ENCODE measurements around the gene CDH22. TPM values are rescaled to one million over a fixed set of nuclear protein-coding genes. Genes with fewer than 3 reads are reported as not detected.

CDH22 gene
- polyA plus RNA-seq (2013, experiment 1 of 2) = 0.20 TPM
- 0.19 TPM for polyA plus RNA-seq (2013, experiment 2 of 2)

- WGBS, 2 donors (ENCODE audit: extremely low coverage in 2 of 2, insufficient read length in 2 of 2, insufficient replicate concordance in 1 of 2) = no CpG with 5 or more reads among the region's 74 CpGs
- no peaks in the 10 kb centered on the region for H3K9me3 ChIP-seq (replicated peaks in 1 of 2; ENCODE audit: control insufficient read depth in 2 of 2, insufficient read depth in 1 of 2, low read depth in 1 of 2, low read length in 2 of 2)
- H3K4me2 ChIP-seq (ENCODE audit: insufficient read depth, low read length, poor library complexity, severe bottlenecking) = peak within 1 kb of the TSS; percentile 94
- H4K8ac ChIP-seq (ENCODE audit: low read depth, low read length) = no peak within 1 kb of the TSS
- peak; percentile 48 for DNase-seq (ENCODE audit: low spot score)
- peak within 1 kb of the TSS; percentile 30 for H2BK15ac ChIP-seq (ENCODE audit: low read length)
- peak within 1 kb of the TSS; percentile 32 for H2AK5ac ChIP-seq (ENCODE audit: low read depth, low read length)
- H3K9ac ChIP-seq (ENCODE audit: low read depth, low read length, poor library complexity) = peak within 1 kb of the TSS; percentile 50
- no peak within 1 kb of the TSS for H3K27ac ChIP-seq (replicated peaks; ENCODE audit: low read length)
- no peak within 1 kb of the TSS for H3K4ac ChIP-seq (ENCODE audit: low read length)
- H3K4me1 ChIP-seq (ENCODE audit: control insufficient read depth in 2 of 2, insufficient read depth in 1 of 2, low read depth in 1 of 2, low read length in 2 of 2) = peaks cover 3% of the 10 kb centered on the region in 2 donors
- H3K23ac ChIP-seq (ENCODE audit: low read depth, low read length, poor library complexity) = peak within 1 kb of the TSS; percentile 48
- no peaks in the 10 kb centered on the region for H3K36me3 ChIP-seq (replicated peaks in 1 of 2; ENCODE audit: control insufficient read depth in 2 of 2, insufficient read depth in 2 of 2, low read length in 2 of 2)
- peak within 1 kb of the TSS; percentile 91 for H3K14ac ChIP-seq (ENCODE audit: low read length)
- H2AFZ ChIP-seq (ENCODE audit: low read length) = peak within 1 kb of the TSS; percentile 95
- H2BK120ac ChIP-seq (ENCODE audit: low read depth, low read length) = no peak within 1 kb of the TSS
- H4K91ac ChIP-seq (ENCODE audit: low read depth, low read length, poor library complexity) = no peak within 1 kb of the TSS
- peak within 1 kb of the TSS; percentile 41 to 86 for H3K4me3 ChIP-seq (ENCODE audit: low read length in 2 of 2)
- H2BK5ac ChIP-seq (ENCODE audit: low read length) = no peak within 1 kb of the TSS
- H3K79me1 ChIP-seq (ENCODE audit: low read depth, low read length) = no peaks in the 10 kb centered on the region
- peak within 1 kb of the TSS; percentile 88 for H3K18ac ChIP-seq (ENCODE audit: low read length)
- no peak within 1 kb of the TSS for H2BK12ac ChIP-seq (ENCODE audit: low read length)
- peaks cover 30 to 98% (median 77%) of the 10 kb centered on the region in 3 experiments for H3K27me3 ChIP-seq (ENCODE audit: control insufficient read depth in 3 of 3, insufficient read depth in 3 of 3, low read depth in 1 of 3, low read length in 3 of 3)
Measured at GRCh38 chr20:46308258-46309157, at the start of gene CDH22. TSS of gene CDH22 (minus strand) at chr20:46308498. CDS start at chr20:46251294, 57,204 bp downstream.

GRCh38 chr20:46357030-46357514 lies 48.8 kb upstream of the CDH22 start:
- Histone ChIP-seq H3K9me3 (replicated peaks in 1 of 2; ENCODE audit: control insufficient read depth in 2 of 2, insufficient read depth in 1 of 2, low read depth in 1 of 2, low read length in 2 of 2) (no peaks in the 10 kb centered on the region), H2BK12ac (ENCODE audit: low read length) (no peak overlapping the region), H3K27ac (replicated peaks; ENCODE audit: low read length) (no peak overlapping the region), H3K4ac (ENCODE audit: low read length) (no peak overlapping the region), H3K14ac (ENCODE audit: low read length) (no peak overlapping the region), H3K4me2 (ENCODE audit: insufficient read depth, low read length, poor library complexity, severe bottlenecking) (no peak overlapping the region), H3K27me3 (ENCODE audit: control insufficient read depth in 3 of 3, insufficient read depth in 3 of 3, low read depth in 1 of 3, low read length in 3 of 3) (no peaks in the 10 kb centered on the region), H2AFZ (ENCODE audit: low read length) (no peak overlapping the region), H3K4me1 (ENCODE audit: control insufficient read depth in 2 of 2, insufficient read depth in 1 of 2, low read depth in 1 of 2, low read length in 2 of 2) (no peaks in the 10 kb centered on the region), H3K9ac (ENCODE audit: low read depth, low read length, poor library complexity) (no peak overlapping the region), H3K36me3 (replicated peaks in 1 of 2; ENCODE audit: control insufficient read depth in 2 of 2, insufficient read depth in 2 of 2, low read length in 2 of 2) (peaks cover 22 to 71% of the 10 kb centered on the region in 2 donors), H2BK15ac (ENCODE audit: low read length) (no peak overlapping the region), H3K23ac (ENCODE audit: low read depth, low read length, poor library complexity) (no peak overlapping the region), H3K18ac (ENCODE audit: low read length) (no peak overlapping the region), H4K91ac (ENCODE audit: low read depth, low read length, poor library complexity) (no peak overlapping the region), H4K8ac (ENCODE audit: low read depth, low read length) (no peak overlapping the region), H3K4me3 (ENCODE audit: low read length in 2 of 2) (no peak overlapping the region), H2BK5ac (ENCODE audit: low read length) (no peak overlapping the region), H2BK120ac (ENCODE audit: low read depth, low read length) (no peak overlapping the region), H2AK5ac (ENCODE audit: low read depth, low read length) (no peak overlapping the region), H3K79me1 (ENCODE audit: low read depth, low read length) (peaks cover 9% of the 10 kb centered on the region)
- WGBS, 2 donors (ENCODE audit: extremely low coverage in 2 of 2, insufficient read length in 2 of 2, insufficient replicate concordance in 1 of 2) = no CpG with 5 or more reads among the region's 13 CpGs
- DNase-seq (ENCODE audit: low spot score) = no peak

- no CpG with 5 or more reads among the region's 23 CpGs for WGBS, 2 donors (ENCODE audit: extremely low coverage in 2 of 2, insufficient read length in 2 of 2, insufficient replicate concordance in 1 of 2)
- Histone ChIP-seq H3K27ac (replicated peaks; ENCODE audit: low read length) (no peak overlapping the region), H3K4me2 (ENCODE audit: insufficient read depth, low read length, poor library complexity, severe bottlenecking) (no peak overlapping the region), H3K9ac (ENCODE audit: low read depth, low read length, poor library complexity) (no peak overlapping the region), H3K27me3 (ENCODE audit: control insufficient read depth in 3 of 3, insufficient read depth in 3 of 3, low read depth in 1 of 3, low read length in 3 of 3) (no peaks in the 10 kb centered on the region), H4K91ac (ENCODE audit: low read depth, low read length, poor library complexity) (no peak overlapping the region), H3K23ac (ENCODE audit: low read depth, low read length, poor library complexity) (no peak overlapping the region), H2BK12ac (ENCODE audit: low read length) (no peak overlapping the region), H3K79me1 (ENCODE audit: low read depth, low read length) (peaks cover 9% of the 10 kb centered on the region), H3K4me1 (ENCODE audit: control insufficient read depth in 2 of 2, insufficient read depth in 1 of 2, low read depth in 1 of 2, low read length in 2 of 2) (peaks cover 4% of the 10 kb centered on the region in 2 donors), H2BK5ac (ENCODE audit: low read length) (no peak overlapping the region), H2BK15ac (ENCODE audit: low read length) (no peak overlapping the region), H3K18ac (ENCODE audit: low read length) (no peak overlapping the region), H3K9me3 (replicated peaks in 1 of 2; ENCODE audit: control insufficient read depth in 2 of 2, insufficient read depth in 1 of 2, low read depth in 1 of 2, low read length in 2 of 2) (no peaks in the 10 kb centered on the region), H3K4ac (ENCODE audit: low read length) (no peak overlapping the region), H4K8ac (ENCODE audit: low read depth, low read length) (no peak overlapping the region), H2AFZ (ENCODE audit: low read length) (no peak overlapping the region), H3K4me3 (ENCODE audit: low read length in 2 of 2) (no peak overlapping the region), H2BK120ac (ENCODE audit: low read depth, low read length) (no peak overlapping the region), H3K36me3 (replicated peaks in 1 of 2; ENCODE audit: control insufficient read depth in 2 of 2, insufficient read depth in 2 of 2, low read length in 2 of 2) (peaks cover 22 to 65% of the 10 kb centered on the region in 2 donors), H2AK5ac (ENCODE audit: low read depth, low read length) (no peak overlapping the region), H3K14ac (ENCODE audit: low read length) (no peak overlapping the region)
- DNase-seq (ENCODE audit: low spot score) = no peak
Measured at GRCh38 chr20:46356195-46357029, 48.1 kb upstream of the CDH22 start.

Data from neuronal stem cell (in vitro differentiated cells).